BJ (cell line): ENCODE results near the gene KITLG. TPM values are rescaled to one million over a fixed set of nuclear protein-coding genes. Genes with fewer than 3 reads are reported as not detected.

Experiments used
- CTCF ChIA-PET: fragments of 350-600 bp; formaldehyde crosslinking; extraction: SDS; loops from one replicate; lab custom pipeline; 2021; ENCODE audit warnings: antibody characterized with exemption, inconsistent platforms; lab: Yijun Ruan, JAX
- POLR2A ChIA-PET: fragments of 300-600 bp; sonication (Branson Sonifier 250); formaldehyde crosslinking; extraction: SDS; loops from one replicate; lab custom pipeline; 2021; ENCODE audit warnings: antibody characterized with exemption; lab: Charles Lee
- DNase-seq: peaks from one replicate; pipeline ENCODE4 v3.0.0-alpha.2; 2011; ENCODE audit warnings: low read depth
- H3K27me3 ChIP-seq: 2 replicates; pipeline ENCODE4 v1.6.0; 2011; ENCODE audit warnings: low read length; ENCODE audit not compliant: control insufficient read depth, insufficient read depth
- H3K36me3 ChIP-seq: 2 replicates; pipeline ENCODE4 v1.5.1; 2011; ENCODE audit warnings: low read length; ENCODE audit not compliant: control insufficient read depth, insufficient read depth
- H3K4me3 ChIP-seq: 2 replicates; pipeline ENCODE4 v1.5.1; 2011; ENCODE audit warnings: low read depth, mild to moderate bottlenecking, control low read depth, low read length
- CTCF ChIP-seq: IDR thresholded peaks from 2 replicates; pipeline ENCODE4 v1.5.1; 2011; ENCODE audit warnings: low read depth, mild to moderate bottlenecking, control low read depth, inconsistent platforms, low read length, moderate library complexity; ENCODE audit not compliant: insufficient read depth
- polyA plus RNA-seq: library from polyadenylated mRNA; depleted of rRNA; stranded (reverse); fragments of >200 nt; gene quantifications from 2 replicates; pipeline ENCODE4 v1.2.3, GENCODE V29; 2011
- small RNA-seq: library from RNA; depleted of rRNA; stranded (forward); fragments of <200 nt; gene quantifications from one replicate; pipeline ENCODE3, GENCODE V24; 2012; ENCODE audit warnings: low replicate concordance, low read depth; ENCODE audit not compliant: insufficient read length

The KITLG gene
- polyA plus RNA-seq, 1 experiment, result 17.0 TPM

GRCh38 chr12:88445705-88446394 lies 134.4 kb downstream of the KITLG start:
- Histone ChIP-seq H3K27me3 (no peaks in the 10 kb centered on the region), H3K36me3 (no peaks in the 10 kb centered on the region), H3K4me3 (no peak overlapping the region)
- ChIA-PET CTCF (interaction anchor here (1.5 kb wide), 1 partner anchor 10 kb away, joined by 3 read pairs; no protein-coding TSS in a partner anchor), POLR2A (no interaction called here)
- TF ChIP-seq CTCF, result no peak
- DNase-seq, result no peak

GRCh38 chr12:88444481-88444880 lies 135.8 kb downstream of the KITLG start:
- no peaks in the 10 kb centered on the region for H3K27me3 ChIP-seq
- ChIA-PET CTCF (no interaction called here), POLR2A (no interaction called here)
- DNase-seq, result no peak
- TF ChIP-seq CTCF, result no peak
- H3K36me3 ChIP-seq, result no peaks in the 10 kb centered on the region
- no peak overlapping the region for H3K4me3 ChIP-seq

Small RNA genes lying within 50 kb of the gene (small RNA-seq; reads per million reads assigned to genes)
- gene RNU1-117P, result not detected
